GM12875 (cell line): ENCODE data around the gene WIPF3.

Experiments
- H3K4me3 ChIP-seq: one replicate; pipeline ENCODE4 v1.5.1; 2011; ENCODE audit warnings: low read depth, low read length, control low read depth
- CTCF ChIP-seq: IDR thresholded peaks from 2 replicates; pipeline ENCODE4 v1.5.1; 2011; ENCODE audit warnings: low read depth, mild to moderate bottlenecking, control low read depth, inconsistent platforms, low read length, moderate library complexity, borderline replicate concordance; ENCODE audit not compliant: insufficient read depth

The WIPF3 gene

GRCh38 chr7:29917641-29918040 is 111.3 kb downstream of the WIPF3 start:
- TF ChIP-seq CTCF = no peak
- H3K4me3 ChIP-seq = no peak overlapping the region

- H3K4me3 ChIP-seq = no peak overlapping the region
- no peak for TF ChIP-seq CTCF
Measured at GRCh38 chr7:29918850-29919249, 112.5 kb downstream of the WIPF3 start.

- no peak overlapping the region for H3K4me3 ChIP-seq
- TF ChIP-seq CTCF = no peak
Measured at GRCh38 chr7:29919790-29920189, 113.5 kb downstream of the WIPF3 start.

GRCh38 chr7:29920491-29920890 is 114.2 kb downstream of the WIPF3 start:
- H3K4me3 ChIP-seq = no peak overlapping the region
- no peak for TF ChIP-seq CTCF

- H3K4me3 ChIP-seq = no peak overlapping the region
- peak; percentile 81 for TF ChIP-seq CTCF
Measured at GRCh38 chr7:29921404-29922010, 115.2 kb downstream of the WIPF3 start.

- no peak for TF ChIP-seq CTCF
- H3K4me3 ChIP-seq = no peak overlapping the region
Measured at GRCh38 chr7:29922921-29923700, 116.8 kb downstream of the WIPF3 start.

GRCh38 chr7:29924006-29924405 is 117.7 kb downstream of the WIPF3 start:
- no peak for TF ChIP-seq CTCF

More at GRCh38 chr7:29924006-29924405, 117.7 kb downstream of the WIPF3 start:
- no peak overlapping the region for H3K4me3 ChIP-seq
